ENCODE results near the gene INPP4A.

Gene INPP4A

GRCh38 chr2:98586551-98587140 lies 142.0 kb downstream of the INPP4A start:
- TF ChIP-seq ZNF70 (CRISPR knock-in tag; IDR thresholded peaks at IDR 0.05) = no peak
- TF ChIP-seq RARB (CRISPR knock-in tag; IDR thresholded peaks at IDR 0.05) = no peak
- TF ChIP-seq TCF4 (CRISPR knock-in tag; IDR thresholded peaks at IDR 0.05; ENCODE audit: borderline replicate concordance) = no peak
- TF ChIP-seq ZC3H10 (CRISPR knock-in tag; IDR thresholded peaks at IDR 0.05) = no peak
- TF ChIP-seq ZNF565 (CRISPR knock-in tag; conservative IDR thresholded peaks at IDR 0.05; ENCODE audit: low read depth) = no peak
- TF ChIP-seq ZNF8 (CRISPR knock-in tag; IDR thresholded peaks at IDR 0.05) = no peak
- no peak for TF ChIP-seq CSRNP3 (CRISPR knock-in tag; IDR thresholded peaks at IDR 0.05)
- no peak for TF ChIP-seq CSDC2 (CRISPR knock-in tag; IDR thresholded peaks at IDR 0.05)
- no peak for TF ChIP-seq ZFP3 (CRISPR knock-in tag; IDR thresholded peaks at IDR 0.05)
- TF ChIP-seq TOX (CRISPR knock-in tag; IDR thresholded peaks at IDR 0.05; ENCODE audit: borderline replicate concordance) = no peak
- no peak for TF ChIP-seq BACH2 (CRISPR knock-in tag; IDR thresholded peaks at IDR 0.05; ENCODE audit: borderline replicate concordance)
- no peak for TF ChIP-seq ZFP30 (CRISPR knock-in tag; IDR thresholded peaks at IDR 0.05)
- TF ChIP-seq ARNTL (CRISPR knock-in tag; IDR thresholded peaks at IDR 0.05; ENCODE audit: borderline replicate concordance, low read depth) = no peak
- TF ChIP-seq POU6F1 (CRISPR knock-in tag; IDR thresholded peaks at IDR 0.05; ENCODE audit: borderline replicate concordance, low read depth) = no peak
- TF ChIP-seq, protein P1, sequence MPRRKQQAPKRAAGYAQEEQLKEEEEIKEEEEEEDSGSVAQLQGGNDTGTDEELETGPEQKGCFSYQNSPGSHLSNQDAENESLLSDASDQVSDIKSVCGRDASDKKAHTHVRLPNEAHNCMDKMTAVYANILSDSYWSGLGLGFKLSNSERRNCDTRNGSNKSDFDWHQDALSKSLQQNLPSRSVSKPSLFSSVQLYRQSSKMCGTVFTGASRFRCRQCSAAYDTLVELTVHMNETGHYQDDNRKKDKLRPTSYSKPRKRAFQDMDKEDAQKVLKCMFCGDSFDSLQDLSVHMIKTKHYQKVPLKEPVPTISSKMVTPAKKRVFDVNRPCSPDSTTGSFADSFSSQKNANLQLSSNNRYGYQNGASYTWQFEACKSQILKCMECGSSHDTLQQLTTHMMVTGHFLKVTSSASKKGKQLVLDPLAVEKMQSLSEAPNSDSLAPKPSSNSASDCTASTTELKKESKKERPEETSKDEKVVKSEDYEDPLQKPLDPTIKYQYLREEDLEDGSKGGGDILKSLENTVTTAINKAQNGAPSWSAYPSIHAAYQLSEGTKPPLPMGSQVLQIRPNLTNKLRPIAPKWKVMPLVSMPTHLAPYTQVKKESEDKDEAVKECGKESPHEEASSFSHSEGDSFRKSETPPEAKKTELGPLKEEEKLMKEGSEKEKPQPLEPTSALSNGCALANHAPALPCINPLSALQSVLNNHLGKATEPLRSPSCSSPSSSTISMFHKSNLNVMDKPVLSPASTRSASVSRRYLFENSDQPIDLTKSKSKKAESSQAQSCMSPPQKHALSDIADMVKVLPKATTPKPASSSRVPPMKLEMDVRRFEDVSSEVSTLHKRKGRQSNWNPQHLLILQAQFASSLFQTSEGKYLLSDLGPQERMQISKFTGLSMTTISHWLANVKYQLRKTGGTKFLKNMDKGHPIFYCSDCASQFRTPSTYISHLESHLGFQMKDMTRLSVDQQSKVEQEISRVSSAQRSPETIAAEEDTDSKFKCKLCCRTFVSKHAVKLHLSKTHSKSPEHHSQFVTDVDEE (CRISPR knock-in tag; IDR thresholded peaks at IDR 0.05) = no peak
- ATAC-seq = no peak

DNA sequence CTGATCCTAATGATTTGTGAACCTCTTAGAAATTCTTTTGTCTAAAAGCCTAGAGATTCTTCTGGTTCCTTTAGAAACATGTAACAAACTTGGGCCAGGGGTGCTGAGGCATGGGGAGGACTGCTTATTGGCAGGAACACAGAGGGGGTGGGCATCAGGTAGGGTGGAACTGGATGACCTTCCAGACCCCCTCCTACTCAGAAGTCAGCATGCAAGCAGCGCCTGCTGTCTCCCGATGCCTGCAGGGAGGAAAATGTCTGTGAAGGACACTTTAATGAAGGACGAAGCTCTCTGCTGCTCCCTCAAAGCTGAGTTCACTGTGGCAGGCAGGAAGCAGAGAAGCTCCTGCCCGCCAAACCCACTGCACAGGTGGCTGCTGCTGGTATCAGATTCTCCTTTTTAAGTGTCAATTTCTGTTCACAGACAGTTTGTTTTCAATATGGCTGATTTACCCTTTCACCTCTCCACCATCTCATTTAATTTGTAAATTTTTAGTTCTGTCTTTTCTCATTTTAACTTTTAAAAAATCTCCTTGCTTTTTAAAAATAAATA lies 144.3 kb downstream of the INPP4A start:
- ATAC-seq = no peak

More for the DNA sequence above, 144.3 kb downstream of the INPP4A start:
- no peak for TF ChIP-seq OSR1 (CRISPR knock-in tag; IDR thresholded peaks at IDR 0.05)
- TF ChIP-seq PPARA (CRISPR knock-in tag; IDR thresholded peaks at IDR 0.05; ENCODE audit: borderline replicate concordance) = no peak
- no peak for TF ChIP-seq ZFP3 (CRISPR knock-in tag; IDR thresholded peaks at IDR 0.05)
- no peak for TF ChIP-seq TCF4 (CRISPR knock-in tag; IDR thresholded peaks at IDR 0.05; ENCODE audit: borderline replicate concordance)
- TF ChIP-seq ZNF8 (CRISPR knock-in tag; IDR thresholded peaks at IDR 0.05) = no peak
- no peak for TF ChIP-seq ZNF70 (CRISPR knock-in tag; IDR thresholded peaks at IDR 0.05)
- TF ChIP-seq ZFP30 (CRISPR knock-in tag; IDR thresholded peaks at IDR 0.05) = no peak
- no peak for TF ChIP-seq BACH2 (CRISPR knock-in tag; IDR thresholded peaks at IDR 0.05; ENCODE audit: borderline replicate concordance)
- no peak for TF ChIP-seq POU6F1 (CRISPR knock-in tag; IDR thresholded peaks at IDR 0.05; ENCODE audit: borderline replicate concordance, low read depth)
- TF ChIP-seq ESRRG (CRISPR knock-in tag; IDR thresholded peaks at IDR 0.05) = no peak
- TF ChIP-seq PATZ1 (CRISPR knock-in tag; IDR thresholded peaks at IDR 0.05; ENCODE audit: borderline replicate concordance) = no peak
- TF ChIP-seq GLIS3 (CRISPR knock-in tag; IDR thresholded peaks at IDR 0.05) = no peak
- no peak for TF ChIP-seq ZC3H10 (CRISPR knock-in tag; IDR thresholded peaks at IDR 0.05)
- TF ChIP-seq, protein P1 (CRISPR knock-in tag; IDR thresholded peaks at IDR 0.05) = no peak
- no peak for TF ChIP-seq ISL1 (CRISPR knock-in tag; IDR thresholded peaks at IDR 0.05)

Measured in SK-N-SH treated with all-trans-retinoic acid at 6 μM for 48 hours (cell line).